HepG2 (cell line): ENCODE measurements around the gene AHSA1. TPM values are rescaled to one million over a fixed set of nuclear protein-coding genes. Genes with fewer than 3 reads are reported as not detected.

Source experiments
- CBX2 ChIP-seq, 2 experiments: fragments of 200-600 bp in 1 of 2; sonication (generic); formaldehyde crosslinking in 1 of 2; IDR thresholded peaks; 2 replicates each; pipeline versions ENCODE4 v1.7.0 to v1.8.1; 2018 to 2022; ENCODE audit warnings: low read depth in 2 of 2, low read length in 1 of 2, mild to moderate bottlenecking in 1 of 2, missing genetic modification reagents in 1 of 2
- CC2D1A ChIP-seq: sonication (generic); formaldehyde crosslinking; IDR thresholded peaks from 2 replicates; pipeline ENCODE4 v1.8.1; 2023; ENCODE audit warnings: mild to moderate bottlenecking, missing genetic modification reagents
- GABPB1 ChIP-seq: IDR thresholded peaks from 2 replicates; pipeline ENCODE4 v1.6.1; 2016; ENCODE audit warnings: mild to moderate bottlenecking, missing genetic modification reagents, moderate library complexity, missing compliant biosample characterization
- GATAD1 ChIP-seq: IDR thresholded peaks from 2 replicates; pipeline ENCODE4 v1.6.1; 2016; ENCODE audit warnings: missing genetic modification reagents, missing compliant biosample characterization
- GFI1 ChIP-seq: sonication (generic); formaldehyde crosslinking; IDR thresholded peaks from 2 replicates; pipeline ENCODE4 v1.5.0; 2020; ENCODE audit warnings: missing genetic modification reagents, mild to moderate bottlenecking, borderline replicate concordance
- HDAC1 ChIP-seq: sonication (generic); formaldehyde crosslinking; IDR thresholded peaks from 2 replicates; pipeline ENCODE4 v1.5.1; 2020; ENCODE audit warnings: mild to moderate bottlenecking, missing genetic modification reagents
- HNRNPLL ChIP-seq: fragments of 200-400 bp; formaldehyde crosslinking; IDR thresholded peaks from 2 replicates; pipeline ENCODE4 v1.6.1; 2017; ENCODE audit warnings: mild to moderate bottlenecking, low read depth, low read length; ENCODE audit not compliant: poor library complexity, severe bottlenecking
- HNRNPUL1 ChIP-seq: fragments of 200-400 bp; formaldehyde crosslinking; IDR thresholded peaks from 2 replicates; pipeline ENCODE4 v1.6.1; 2017; ENCODE audit warnings: low read depth, mild to moderate bottlenecking, low read length, moderate library complexity
- KLF15 ChIP-seq: sonication (generic); formaldehyde crosslinking; IDR thresholded peaks from 2 replicates; pipeline ENCODE4 v1.8.1; 2023; ENCODE audit warnings: borderline replicate concordance, mild to moderate bottlenecking, inconsistent platforms, missing genetic modification reagents, mixed read lengths
- NR1H2 ChIP-seq: sonication (generic); formaldehyde crosslinking; IDR thresholded peaks from 2 replicates; pipeline ENCODE4 v1.8.1; 2022; ENCODE audit warnings: low read depth, missing genetic modification reagents, borderline replicate concordance
- PHF8 ChIP-seq: sonication (generic); formaldehyde crosslinking; IDR thresholded peaks from 2 replicates; pipeline ENCODE4 v1.5.0; 2020; ENCODE audit warnings: missing genetic modification reagents
- RAD51 ChIP-seq: fragments of 450-650 bp; IDR thresholded peaks from 2 replicates; pipeline ENCODE4 v1.6.1; 2016; ENCODE audit warnings: borderline replicate concordance
- REXO4 ChIP-seq: sonication (generic); formaldehyde crosslinking; IDR thresholded peaks from 2 replicates; pipeline ENCODE4 v1.8.0; 2022; ENCODE audit warnings: missing genetic modification reagents, mild to moderate bottlenecking, borderline replicate concordance
- SMAD1 ChIP-seq: sonication (generic); formaldehyde crosslinking; IDR thresholded peaks from 2 replicates; pipeline ENCODE4 v1.4.0; 2020; ENCODE audit warnings: missing genetic modification reagents, low read depth, mild to moderate bottlenecking, borderline replicate concordance
- SMYD3 ChIP-seq: sonication (generic); formaldehyde crosslinking; IDR thresholded peaks from 2 replicates; pipeline ENCODE4 v1.8.1; 2023; ENCODE audit warnings: mild to moderate bottlenecking, missing genetic modification reagents
- SNAPC2 ChIP-seq: sonication (generic); formaldehyde crosslinking; IDR thresholded peaks from 2 replicates; pipeline ENCODE4 v1.8.1; 2022; ENCODE audit warnings: mild to moderate bottlenecking, missing genetic modification reagents
- SP140L ChIP-seq: sonication (generic); formaldehyde crosslinking; IDR thresholded peaks from 2 replicates; pipeline ENCODE4 v1.4.0; 2020; ENCODE audit warnings: missing genetic modification reagents, borderline replicate concordance
- XBP1 ChIP-seq: sonication (generic); formaldehyde crosslinking; IDR thresholded peaks from 2 replicates; pipeline ENCODE4 v1.5.0; 2020; ENCODE audit warnings: missing genetic modification reagents
- ZC3H4 ChIP-seq: sonication (generic); formaldehyde crosslinking; IDR thresholded peaks from 2 replicates; pipeline ENCODE4 v1.4.0; 2020; ENCODE audit warnings: missing genetic modification reagents, borderline replicate concordance
- ZNF431 ChIP-seq: sonication (generic); formaldehyde crosslinking; IDR thresholded peaks from 2 replicates; pipeline ENCODE4 v1.9.0; 2022; ENCODE audit warnings: missing genetic modification reagents, low read depth, mild to moderate bottlenecking, borderline replicate concordance
- ZNF446 ChIP-seq: sonication (generic); formaldehyde crosslinking; IDR thresholded peaks from 2 replicates; pipeline ENCODE4 v1.5.0; 2020; ENCODE audit warnings: mild to moderate bottlenecking, missing genetic modification reagents
- ZNF562 ChIP-seq: sonication (generic); formaldehyde crosslinking; IDR thresholded peaks from 2 replicates; pipeline ENCODE4 v1.8.0; 2022; ENCODE audit warnings: missing genetic modification reagents, borderline replicate concordance
- ZNF580 ChIP-seq: IDR thresholded peaks from 2 replicates; pipeline ENCODE4 v1.6.1; 2016; ENCODE audit warnings: low read depth, borderline replicate concordance
- ZNF589 ChIP-seq: sonication (generic); formaldehyde crosslinking; conservative IDR thresholded peaks from 2 replicates; pipeline ENCODE4 v1.8.0; 2022; ENCODE audit warnings: mild to moderate bottlenecking, moderate library complexity, missing genetic modification reagents
- ZNF616 ChIP-seq: sonication (generic); formaldehyde crosslinking; IDR thresholded peaks from 2 replicates; pipeline ENCODE4 v1.5.0; 2020; ENCODE audit warnings: low read depth, mild to moderate bottlenecking, missing genetic modification reagents
- ZSCAN25 ChIP-seq: sonication (generic); formaldehyde crosslinking; IDR thresholded peaks from 2 replicates; pipeline ENCODE4 v1.8.0; 2022; ENCODE audit warnings: mild to moderate bottlenecking, missing genetic modification reagents
- polyA plus RNA-seq, 8 experiments: library from polyadenylated mRNA; depleted of rRNA in 3 of 8; stranded (reverse) in 7 of 8; unstranded in 1 of 8; fragments of >200 nt; fragmentation: Illumina TruSeq in 4 of 8; extraction: Trizol in 4 of 8; gene quantifications; 2 replicates each; pipeline versions ENCODE4 v1.2.1 to v1.2.3, GENCODE V29; 2011 to 2016; ENCODE audit warnings: low read depth in 4 of 8, missing spikeins in 1 of 8, mixed read lengths in 1 of 8; ENCODE audit not compliant: insufficient read depth in 1 of 8
- total RNA-seq, 5 experiments: library from RNA; depleted of rRNA; stranded (reverse); fragments of >200 nt; fragmentation: Illumina TruSeq; extraction: Trizol; gene quantifications; 2 replicates each; pipeline ENCODE4 v1.2.3, GENCODE V29; 2016; ENCODE audit warnings: low read depth in 1 of 5
- TF ChIP-seq, protein P1 (sequence below): sonication (generic); formaldehyde crosslinking; IDR thresholded peaks from 2 replicates; pipeline ENCODE4 v1.5.1; 2020; ENCODE audit warnings: mild to moderate bottlenecking, missing genetic modification reagents, moderate library complexity

Gene AHSA1
- total and polyA plus RNA-seq, 2 of the 13 experiments (the other 11 are each of a cell fraction or from before 2014, with no cell fraction given): 113 to 241 TPM

GRCh38 chr14:77498120-77498979 lies 40.5 kb downstream of the AHSA1 start, which contains the start of gene ISM2 (continued):
- no peak for TF ChIP-seq NR1H2 (CRISPR knock-in tag)
- peak; percentile 72 for TF ChIP-seq ZNF431 (CRISPR knock-in tag)
- no peak for TF ChIP-seq ZNF580 (CRISPR knock-in tag)
- no peak; the same call in 1 of the 2 replicates for TF ChIP-seq GATAD1 (CRISPR knock-in tag)
- TF ChIP-seq ZC3H4 (CRISPR knock-in tag): no peak
- TF ChIP-seq ZSCAN25 (CRISPR knock-in tag): peak; percentile 97
- TF ChIP-seq GFI1: no peak; the same call in 1 of the 2 replicates
- TF ChIP-seq, protein P1, sequence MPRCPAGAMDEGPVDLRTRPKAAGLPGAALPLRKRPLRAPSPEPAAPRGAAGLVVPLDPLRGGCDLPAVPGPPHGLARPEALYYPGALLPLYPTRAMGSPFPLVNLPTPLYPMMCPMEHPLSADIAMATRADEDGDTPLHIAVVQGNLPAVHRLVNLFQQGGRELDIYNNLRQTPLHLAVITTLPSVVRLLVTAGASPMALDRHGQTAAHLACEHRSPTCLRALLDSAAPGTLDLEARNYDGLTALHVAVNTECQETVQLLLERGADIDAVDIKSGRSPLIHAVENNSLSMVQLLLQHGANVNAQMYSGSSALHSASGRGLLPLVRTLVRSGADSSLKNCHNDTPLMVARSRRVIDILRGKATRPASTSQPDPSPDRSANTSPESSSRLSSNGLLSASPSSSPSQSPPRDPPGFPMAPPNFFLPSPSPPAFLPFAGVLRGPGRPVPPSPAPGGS (CRISPR knock-in tag): peak; percentile 98
- 0 out of 2 replicates have a peak, but pooled peaks have one; percentile 8 for TF ChIP-seq REXO4 (CRISPR knock-in tag)
- TF ChIP-seq XBP1: no peak
- TF ChIP-seq CC2D1A: 0 out of 2 replicates have a peak, but pooled peaks have one; percentile 86
- peak; percentile 16; the same call in 1 of the 2 replicates for TF ChIP-seq HDAC1 (CRISPR knock-in tag)
- 0 out of 2 replicates have a peak, but pooled peaks have one; percentile 34 for TF ChIP-seq ZNF589
- TF ChIP-seq KLF15 (CRISPR knock-in tag): peak; percentile 33; the same call in 1 of the 2 replicates
- no peak for TF ChIP-seq SMAD1
- TF ChIP-seq SNAPC2 (CRISPR knock-in tag): peak; percentile 73; the same call in 1 of the 2 replicates
- no peak for TF ChIP-seq SP140L (CRISPR knock-in tag)
- 0 out of 2 replicates have a peak, but pooled peaks have one; percentile 26 for TF ChIP-seq PHF8 (CRISPR knock-in tag)
- TF ChIP-seq CBX2 (IDR thresholded peaks at IDR 0.05; ENCODE audit: low read depth, low read length): no peak
- TF ChIP-seq CBX2 (CRISPR knock-in tag; IDR thresholded peaks at IDR 0.05; ENCODE audit: low read depth): no peak
- no peak for TF ChIP-seq ZNF446 (CRISPR knock-in tag)
- no peak for TF ChIP-seq ZNF562 (CRISPR knock-in tag)
- peak; percentile 64; the same call in 1 of the 2 replicates for TF ChIP-seq GABPB1 (CRISPR knock-in tag)
- TF ChIP-seq HNRNPUL1: no peak
- peak; percentile 51 for TF ChIP-seq HNRNPLL
- TF ChIP-seq RAD51: no peak
- TF ChIP-seq ZNF616 (CRISPR knock-in tag): peak; percentile 71
- no peak for TF ChIP-seq SMYD3 (CRISPR knock-in tag)
